ENCODE results near the gene FAM98B. TPM values are rescaled to one million over a fixed set of nuclear protein-coding genes. Genes with fewer than 3 reads are reported as not detected.

The FAM98B gene
- total RNA-seq, 1 experiment from 2014 or later, result 38.1 TPM

DNA sequence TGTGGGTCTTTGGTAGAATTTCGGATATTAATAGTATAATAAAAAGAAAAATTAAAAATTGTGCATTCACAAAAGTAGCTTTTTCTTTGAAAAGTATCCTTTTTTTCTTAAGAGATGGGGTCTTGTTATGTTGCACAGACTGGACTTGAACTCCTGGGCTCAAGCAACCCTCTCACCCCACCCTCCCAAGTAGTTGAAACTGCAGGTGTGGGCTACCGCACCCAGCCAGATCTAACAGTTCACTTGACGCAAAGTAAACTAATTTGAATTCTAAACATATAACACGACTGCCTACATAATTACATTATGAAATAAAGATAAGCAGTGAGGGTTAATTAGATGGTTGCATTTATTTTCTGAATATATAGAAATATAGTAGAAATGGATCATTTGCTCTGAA is 10.7 kb downstream of the FAM98B start (continued):
- TF ChIP-seq, protein P1, sequence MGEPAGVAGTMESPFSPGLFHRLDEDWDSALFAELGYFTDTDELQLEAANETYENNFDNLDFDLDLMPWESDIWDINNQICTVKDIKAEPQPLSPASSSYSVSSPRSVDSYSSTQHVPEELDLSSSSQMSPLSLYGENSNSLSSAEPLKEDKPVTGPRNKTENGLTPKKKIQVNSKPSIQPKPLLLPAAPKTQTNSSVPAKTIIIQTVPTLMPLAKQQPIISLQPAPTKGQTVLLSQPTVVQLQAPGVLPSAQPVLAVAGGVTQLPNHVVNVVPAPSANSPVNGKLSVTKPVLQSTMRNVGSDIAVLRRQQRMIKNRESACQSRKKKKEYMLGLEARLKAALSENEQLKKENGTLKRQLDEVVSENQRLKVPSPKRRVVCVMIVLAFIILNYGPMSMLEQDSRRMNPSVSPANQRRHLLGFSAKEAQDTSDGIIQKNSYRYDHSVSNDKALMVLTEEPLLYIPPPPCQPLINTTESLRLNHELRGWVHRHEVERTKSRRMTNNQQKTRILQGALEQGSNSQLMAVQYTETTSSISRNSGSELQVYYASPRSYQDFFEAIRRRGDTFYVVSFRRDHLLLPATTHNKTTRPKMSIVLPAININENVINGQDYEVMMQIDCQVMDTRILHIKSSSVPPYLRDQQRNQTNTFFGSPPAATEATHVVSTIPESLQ (CRISPR knock-in tag; IDR thresholded peaks at IDR 0.05), result no peak
- TF ChIP-seq NFATC4 (CRISPR knock-in tag; IDR thresholded peaks at IDR 0.05), result no peak

DNA sequence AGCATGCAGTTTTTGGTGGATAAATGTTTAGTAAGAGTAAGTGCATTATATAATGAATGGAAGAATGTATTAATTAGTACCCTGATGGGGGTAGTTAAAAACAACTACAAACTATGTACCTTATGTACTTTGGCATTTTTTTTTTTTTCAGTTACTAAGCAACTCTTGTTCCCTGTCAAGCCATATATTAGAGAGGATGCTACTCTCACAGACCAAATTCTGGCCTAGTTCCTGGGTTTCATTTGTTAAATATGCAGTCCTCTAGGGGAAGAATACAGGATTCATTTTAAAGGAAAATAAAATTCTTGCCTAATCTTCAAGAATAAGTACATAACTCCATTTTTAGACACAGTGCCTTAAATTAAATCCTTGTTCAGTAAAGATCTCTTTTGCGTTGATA is 16.9 kb downstream of the FAM98B start:
- TF ChIP-seq CREB1 (CRISPR knock-in tag; IDR thresholded peaks at IDR 0.05) (no peak), NFYB (CRISPR knock-in tag; conservative IDR thresholded peaks at IDR 0.05; ENCODE audit: low read depth) (no peak), PREB (CRISPR knock-in tag; IDR thresholded peaks at IDR 0.05; ENCODE audit: borderline replicate concordance) (no peak), ZNF219 (CRISPR knock-in tag; IDR thresholded peaks at IDR 0.05; ENCODE audit: borderline replicate concordance) (no peak)
- H3K27ac Mint-ChIP-seq, result no peak overlapping the region
- H3K9me3 Mint-ChIP-seq, result no peaks in the 10 kb centered on the region
- CTCF ChIA-PET, result interaction anchor here (1.1 to 2.9 kb wide), 2 partner anchors 30 to 31 kb away, joined by 3 to 11 read pairs; no protein-coding TSS in a partner anchor
- DNase-seq (ENCODE audit: low spot score) (no peak), ATAC-seq (no peak)
- peaks cover 30% of the 10 kb centered on the region for H3K36me3 Mint-ChIP-seq
- POLR2A ChIA-PET, result no interaction called here
- H3K4me1 Mint-ChIP-seq, result no peaks in the 10 kb centered on the region
- H3K27me3 Mint-ChIP-seq (ENCODE audit: low read depth), result no peaks in the 10 kb centered on the region
- no peak overlapping the region for H3K4me3 Mint-ChIP-seq

DNA sequence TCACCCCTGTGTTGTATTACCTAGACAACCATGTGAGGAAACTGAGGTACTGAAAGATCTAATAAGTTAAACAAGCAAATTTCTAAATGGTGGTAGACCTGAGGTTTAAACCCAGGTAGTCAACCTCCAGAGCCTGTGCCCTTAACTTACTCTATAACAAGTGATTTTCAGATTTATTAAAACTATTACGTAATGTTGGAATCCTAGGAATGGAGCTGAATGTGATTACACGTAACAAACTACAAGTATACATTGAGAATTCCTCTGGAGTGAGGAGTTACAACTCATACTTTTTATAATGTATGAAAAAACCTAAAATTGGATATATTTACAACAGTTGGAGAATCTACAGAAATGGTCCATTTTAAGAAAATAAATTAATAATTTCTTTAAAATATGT is 18.0 kb downstream of the FAM98B start:
- ChIA-PET CTCF (interaction anchor here (1.4 to 2.9 kb wide), 2 partner anchors 32 to 219 kb away, joined by 4 to 11 read pairs; no protein-coding TSS in a partner anchor), POLR2A (no interaction called here)
- no peaks in the 10 kb centered on the region for H3K9me3 Mint-ChIP-seq
- no peak for DNase-seq (ENCODE audit: low spot score)
- no peaks in the 10 kb centered on the region for H3K4me1 Mint-ChIP-seq
- H3K27me3 Mint-ChIP-seq (ENCODE audit: low read depth), result no peaks in the 10 kb centered on the region
- no peak for ATAC-seq
- H3K4me3 Mint-ChIP-seq, result no peak overlapping the region
- H3K27ac Mint-ChIP-seq, result no peak overlapping the region
- TF ChIP-seq SMAD3 (CRISPR knock-in tag; IDR thresholded peaks at IDR 0.05; ENCODE audit: borderline replicate concordance) (no peak), TEAD1 (CRISPR knock-in tag; IDR thresholded peaks at IDR 0.05) (no peak), JUN (CRISPR knock-in tag; IDR thresholded peaks at IDR 0.05) (no peak), CTCF (IDR thresholded peaks at IDR 0.05) (no peak), CBFB (CRISPR knock-in tag; IDR thresholded peaks at IDR 0.05; ENCODE audit: low read depth) (no peak), USF1 (CRISPR knock-in tag; IDR thresholded peaks at IDR 0.05) (no peak), ZNF263 (CRISPR knock-in tag; IDR thresholded peaks at IDR 0.05; ENCODE audit: low read depth) (no peak), ZNF317 (CRISPR knock-in tag; IDR thresholded peaks at IDR 0.05; ENCODE audit: borderline replicate concordance, low read depth) (no peak), RELA (CRISPR knock-in tag; IDR thresholded peaks at IDR 0.05; ENCODE audit: borderline replicate concordance) (no peak), IRF1 (CRISPR knock-in tag; IDR thresholded peaks at IDR 0.05) (no peak), MXD4 (CRISPR knock-in tag; IDR thresholded peaks at IDR 0.05; ENCODE audit: borderline replicate concordance) (no peak), NFATC4 (CRISPR knock-in tag; IDR thresholded peaks at IDR 0.05) (no peak), SMAD4 (CRISPR knock-in tag; IDR thresholded peaks at IDR 0.05) (no peak)
- peaks cover 35% of the 10 kb centered on the region for H3K36me3 Mint-ChIP-seq
